ENCODE data around the gene CIB4.

DNA sequence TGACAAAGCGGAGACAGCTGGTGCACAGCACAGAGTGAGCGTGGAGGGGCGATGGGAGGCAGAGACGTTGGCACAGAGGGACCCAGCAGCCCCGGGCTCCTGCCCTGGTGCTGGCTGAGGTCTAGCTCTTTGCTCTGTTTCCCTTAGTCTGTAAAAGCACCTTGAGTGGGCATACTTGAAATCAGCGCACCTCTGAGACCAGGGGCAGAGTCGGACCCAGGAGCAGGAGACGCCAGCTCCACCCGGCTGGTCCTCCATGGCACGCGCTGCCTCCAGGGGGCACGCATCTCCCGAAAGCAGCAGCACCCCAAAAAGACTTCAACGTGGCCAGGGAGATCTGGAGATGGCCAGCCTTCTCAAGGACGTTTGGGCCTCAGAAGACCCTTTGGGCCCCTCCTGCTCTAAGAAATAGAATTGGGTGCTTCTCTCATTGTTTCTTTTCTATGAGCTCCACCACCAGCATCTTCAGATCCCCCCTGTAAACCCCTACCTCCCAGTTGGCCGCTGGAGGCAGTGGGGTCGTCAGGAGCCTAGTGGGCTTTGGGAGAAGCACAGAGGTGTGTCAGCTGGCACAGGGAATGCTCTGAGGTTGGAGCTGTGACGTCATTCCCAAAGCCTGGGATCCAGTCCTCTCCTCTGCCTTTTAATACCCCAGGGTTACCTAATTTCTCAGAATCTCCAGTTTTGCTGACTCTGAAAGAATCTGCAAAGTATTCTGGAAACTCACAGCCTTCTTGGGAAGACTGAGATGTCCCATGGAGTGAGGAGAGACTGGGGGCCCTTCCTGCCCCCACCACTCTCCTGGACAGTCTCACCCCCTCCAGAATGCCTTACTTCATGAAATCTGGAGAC, 58.9 kb downstream of the CIB4 start:
- TF ChIP-seq, protein P1, sequence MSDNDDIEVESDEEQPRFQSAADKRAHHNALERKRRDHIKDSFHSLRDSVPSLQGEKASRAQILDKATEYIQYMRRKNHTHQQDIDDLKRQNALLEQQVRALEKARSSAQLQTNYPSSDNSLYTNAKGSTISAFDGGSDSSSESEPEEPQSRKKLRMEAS (IDR thresholded peaks at IDR 0.05): no peak
- TF ChIP-seq, protein P2, sequence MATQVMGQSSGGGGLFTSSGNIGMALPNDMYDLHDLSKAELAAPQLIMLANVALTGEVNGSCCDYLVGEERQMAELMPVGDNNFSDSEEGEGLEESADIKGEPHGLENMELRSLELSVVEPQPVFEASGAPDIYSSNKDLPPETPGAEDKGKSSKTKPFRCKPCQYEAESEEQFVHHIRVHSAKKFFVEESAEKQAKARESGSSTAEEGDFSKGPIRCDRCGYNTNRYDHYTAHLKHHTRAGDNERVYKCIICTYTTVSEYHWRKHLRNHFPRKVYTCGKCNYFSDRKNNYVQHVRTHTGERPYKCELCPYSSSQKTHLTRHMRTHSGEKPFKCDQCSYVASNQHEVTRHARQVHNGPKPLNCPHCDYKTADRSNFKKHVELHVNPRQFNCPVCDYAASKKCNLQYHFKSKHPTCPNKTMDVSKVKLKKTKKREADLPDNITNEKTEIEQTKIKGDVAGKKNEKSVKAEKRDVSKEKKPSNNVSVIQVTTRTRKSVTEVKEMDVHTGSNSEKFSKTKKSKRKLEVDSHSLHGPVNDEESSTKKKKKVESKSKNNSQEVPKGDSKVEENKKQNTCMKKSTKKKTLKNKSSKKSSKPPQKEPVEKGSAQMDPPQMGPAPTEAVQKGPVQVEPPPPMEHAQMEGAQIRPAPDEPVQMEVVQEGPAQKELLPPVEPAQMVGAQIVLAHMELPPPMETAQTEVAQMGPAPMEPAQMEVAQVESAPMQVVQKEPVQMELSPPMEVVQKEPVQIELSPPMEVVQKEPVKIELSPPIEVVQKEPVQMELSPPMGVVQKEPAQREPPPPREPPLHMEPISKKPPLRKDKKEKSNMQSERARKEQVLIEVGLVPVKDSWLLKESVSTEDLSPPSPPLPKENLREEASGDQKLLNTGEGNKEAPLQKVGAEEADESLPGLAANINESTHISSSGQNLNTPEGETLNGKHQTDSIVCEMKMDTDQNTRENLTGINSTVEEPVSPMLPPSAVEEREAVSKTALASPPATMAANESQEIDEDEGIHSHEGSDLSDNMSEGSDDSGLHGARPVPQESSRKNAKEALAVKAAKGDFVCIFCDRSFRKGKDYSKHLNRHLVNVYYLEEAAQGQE (IDR thresholded peaks at IDR 0.05; ENCODE audit: low read depth): no peak
- TF ChIP-seq TAF1 (IDR thresholded peaks at IDR 0.05; ENCODE audit: low read depth): no peak
